Stimulated activated CD4-positive, alpha-beta T cell treated with anti-CD3 and anti-CD28 coated beads, TNF-alpha, amount 100 ng/mL, for 1 hour (primary cell): ENCODE results near the gene IGF2R.
"Not testable (repeated sequence)": the region's sequence is repeated elsewhere in the genome, so short reads cannot be mapped to it uniquely, and the experiment has no call there.

Experiments
- DNase-seq, 3 donors: peaks; one replicate each; pipeline ENCODE4 v3.0.0-alpha.2; 2020; ENCODE audit warnings: low read depth in 3 of 3, low spot score in 1 of 3

The IGF2R gene

DNA sequence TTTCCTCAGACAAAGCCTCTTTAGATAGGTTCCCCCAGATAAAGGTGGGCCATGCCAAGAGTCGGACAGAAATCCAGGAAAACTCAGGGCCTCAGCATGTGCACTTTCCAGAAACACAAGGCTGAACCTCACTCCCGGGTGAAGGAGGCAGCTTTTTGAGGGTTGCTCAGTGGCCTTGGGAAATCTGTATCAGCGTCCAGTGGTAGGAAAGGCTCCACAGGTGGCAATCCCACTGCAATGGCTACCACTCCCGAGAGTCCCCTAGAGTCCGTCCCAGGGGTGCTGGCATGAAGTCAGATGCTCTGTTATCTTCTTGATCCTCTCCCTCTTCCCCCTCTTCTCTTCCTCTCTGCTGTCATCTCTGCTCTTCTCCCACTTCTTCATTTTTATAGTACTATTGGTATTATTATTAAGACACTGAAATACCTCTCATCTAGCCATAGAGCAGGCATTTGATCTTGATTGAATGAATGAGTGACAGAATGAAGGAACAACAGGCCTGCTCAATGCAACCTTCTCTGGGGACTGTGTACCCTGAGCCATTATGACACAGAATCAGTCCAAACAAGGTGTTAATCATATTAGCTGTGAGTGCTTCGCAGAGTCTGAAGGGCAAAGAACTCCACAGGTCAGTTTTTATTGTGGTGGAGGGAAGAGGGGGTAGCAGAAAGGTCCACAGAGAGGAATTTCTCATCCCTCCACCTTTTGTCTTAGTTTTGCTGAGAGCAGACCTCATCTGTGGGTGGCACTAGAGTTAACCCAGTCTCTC lies 166.1 kb downstream of the IGF2R start:
- no peak for DNase-seq

DNA sequence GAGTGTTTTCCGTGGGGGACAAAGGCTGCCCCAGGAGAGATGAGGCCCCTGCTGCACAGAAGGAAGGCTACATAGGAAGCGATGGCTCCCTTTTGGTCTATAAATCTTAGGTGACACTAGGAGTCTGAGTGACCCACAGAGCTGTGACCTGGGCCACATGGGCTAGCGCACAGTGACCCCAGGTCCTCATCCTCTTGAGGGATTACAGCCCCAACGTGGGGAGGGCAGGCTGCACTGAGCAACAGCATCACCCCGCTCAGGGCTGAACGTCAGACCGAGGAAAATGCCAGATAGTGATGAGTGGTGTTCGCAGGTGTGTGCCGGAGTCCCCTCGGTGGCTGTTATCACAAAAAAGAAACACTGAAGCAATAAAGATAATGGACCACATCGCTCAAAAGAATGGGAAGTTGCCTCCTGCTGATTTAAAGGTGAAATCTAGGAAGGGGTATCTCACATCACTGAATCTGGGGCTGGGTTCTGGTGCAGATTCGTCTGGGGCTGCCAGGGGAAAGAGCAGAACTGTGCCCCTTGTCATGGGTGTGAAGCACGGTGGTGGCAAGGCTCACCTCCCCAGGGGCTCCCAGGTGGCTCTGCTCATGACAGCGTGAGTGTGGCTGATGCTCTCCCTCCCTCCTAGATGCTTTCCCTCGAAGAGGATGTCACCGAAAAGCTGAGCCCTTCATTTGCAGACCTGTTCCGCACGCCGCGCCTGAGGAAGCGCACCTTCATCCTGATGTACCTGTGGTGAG lies 167.2 kb downstream of the IGF2R start:
- no peak for DNase-seq

DNA sequence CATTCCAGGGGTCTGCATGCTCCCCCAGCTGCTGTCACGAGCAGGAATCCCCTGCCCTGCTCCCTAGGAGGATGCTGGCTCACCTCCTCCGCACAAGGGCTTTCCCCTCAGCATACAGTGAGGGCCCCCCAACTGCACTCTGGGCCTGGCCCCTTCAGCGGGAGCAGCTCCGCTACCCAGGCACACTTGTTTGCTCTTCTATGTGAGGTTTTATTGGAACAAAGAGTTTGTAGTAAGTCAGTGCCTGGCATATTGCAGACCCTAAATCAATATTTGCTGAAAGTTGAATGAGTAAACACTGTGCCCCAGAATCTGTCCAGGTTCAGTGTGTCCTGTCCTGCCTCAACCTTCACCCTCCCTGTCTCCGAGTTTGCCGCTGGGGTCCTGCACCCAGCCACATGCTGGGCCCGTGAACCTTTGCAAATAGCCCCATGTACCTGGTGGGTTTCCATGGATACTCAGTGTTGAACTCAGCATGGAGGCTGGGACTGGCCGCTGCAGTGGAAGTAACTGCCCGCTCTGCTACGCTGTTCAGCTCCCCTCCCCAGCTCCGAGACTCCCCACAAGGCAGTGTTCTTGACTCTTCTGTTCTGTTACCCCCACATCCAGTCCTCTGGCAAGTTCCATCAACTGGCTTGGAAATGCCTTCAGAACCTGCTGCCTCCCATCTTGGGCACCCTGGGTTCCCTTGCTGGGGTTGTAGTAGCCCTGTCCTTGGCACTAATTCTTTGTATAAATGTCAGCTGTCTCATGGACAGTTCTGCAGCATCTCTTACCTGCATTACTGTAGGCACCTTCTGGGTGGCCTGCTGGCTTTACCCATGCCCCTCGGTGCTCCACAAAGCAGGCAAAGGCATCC lies 168.5 kb downstream of the IGF2R start:
- DNase-seq = no peak

DNA sequence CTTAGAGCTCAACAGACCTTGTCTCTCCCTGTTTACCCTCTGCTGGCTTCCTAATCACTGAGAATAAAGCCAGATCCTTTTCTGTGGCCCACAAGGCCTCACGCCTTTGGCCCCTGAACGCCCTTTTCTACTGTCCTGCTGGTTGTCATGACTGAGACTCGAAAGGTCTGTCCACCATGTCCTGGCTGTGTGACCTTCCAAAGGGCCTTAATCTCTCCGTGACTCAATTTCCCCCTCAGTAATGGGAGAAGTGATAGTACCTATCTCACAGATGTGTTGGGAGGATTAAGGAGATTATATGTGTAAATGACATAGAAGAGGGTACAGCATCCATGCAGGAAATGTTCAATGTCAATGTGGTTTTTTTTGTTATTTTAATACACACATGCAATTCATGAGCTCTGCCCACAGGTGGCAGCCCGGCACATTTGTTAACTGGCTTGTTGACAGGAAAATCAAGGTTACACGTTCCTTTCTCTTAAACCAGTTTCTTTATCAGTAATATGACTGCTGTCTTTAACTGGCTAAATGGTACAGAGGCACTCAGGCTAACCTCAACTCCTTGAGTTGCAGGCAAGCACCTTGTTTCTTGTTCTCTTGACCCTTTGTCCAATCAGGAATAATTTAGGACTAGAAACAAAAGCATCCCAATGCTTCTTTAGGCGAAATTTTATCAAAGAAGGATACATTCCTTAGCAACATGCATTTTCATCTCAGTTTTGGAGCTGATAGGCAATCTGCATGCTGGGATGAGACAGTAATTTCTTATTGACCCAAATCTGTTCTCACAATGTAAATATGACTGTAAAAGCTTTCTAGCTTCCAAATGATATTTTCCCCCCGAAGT lies 169.3 kb downstream of the IGF2R start:
- peak in 2 of 3 donors; percentile 16 to 42 for DNase-seq

DNA sequence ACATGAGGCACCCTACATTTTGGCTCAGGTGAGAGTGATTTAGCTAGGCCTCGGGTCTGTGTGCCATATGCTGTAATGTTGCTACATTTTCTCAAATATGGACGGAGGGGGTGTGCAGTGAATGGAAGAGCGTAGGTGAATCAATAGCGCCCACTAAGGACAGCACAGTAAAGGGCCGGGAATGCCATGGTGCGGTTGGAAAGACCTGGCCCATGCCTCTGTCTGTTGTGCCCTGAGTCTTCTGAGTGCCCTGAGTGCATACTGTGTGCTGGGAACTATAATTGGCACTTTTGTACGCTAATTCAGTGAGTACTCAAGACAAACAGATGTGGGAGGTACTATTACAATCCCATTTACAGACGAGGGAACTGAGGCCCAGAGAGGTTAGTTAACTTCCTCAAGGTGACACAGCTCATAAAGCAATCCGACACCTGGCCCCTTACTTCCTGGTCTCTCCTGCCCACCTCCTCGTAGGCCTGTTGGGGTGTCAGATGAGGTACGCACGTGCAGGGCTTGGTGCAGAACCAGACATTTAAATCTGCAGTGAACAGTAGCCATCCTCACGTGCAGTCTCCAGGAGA lies 170.0 kb downstream of the IGF2R start:
- DNase-seq = no peak

DNA sequence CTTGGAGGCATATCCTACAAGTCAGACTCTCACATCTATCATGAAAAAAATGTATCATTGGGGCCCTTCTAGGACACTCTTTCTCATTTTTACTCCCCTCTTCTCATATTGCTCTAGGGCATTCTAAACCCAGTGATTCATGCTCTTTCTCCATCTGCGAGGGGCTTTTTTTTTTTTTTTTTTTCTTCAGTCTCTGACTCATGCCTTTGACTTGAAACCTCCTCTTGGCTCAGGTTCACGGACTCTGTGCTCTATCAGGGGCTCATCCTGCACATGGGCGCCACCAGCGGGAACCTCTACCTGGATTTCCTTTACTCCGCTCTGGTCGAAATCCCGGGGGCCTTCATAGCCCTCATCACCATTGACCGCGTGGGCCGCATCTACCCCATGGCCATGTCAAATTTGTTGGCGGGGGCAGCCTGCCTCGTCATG lies 170.6 kb downstream of the IGF2R start:
- DNase-seq = no peak

DNA sequence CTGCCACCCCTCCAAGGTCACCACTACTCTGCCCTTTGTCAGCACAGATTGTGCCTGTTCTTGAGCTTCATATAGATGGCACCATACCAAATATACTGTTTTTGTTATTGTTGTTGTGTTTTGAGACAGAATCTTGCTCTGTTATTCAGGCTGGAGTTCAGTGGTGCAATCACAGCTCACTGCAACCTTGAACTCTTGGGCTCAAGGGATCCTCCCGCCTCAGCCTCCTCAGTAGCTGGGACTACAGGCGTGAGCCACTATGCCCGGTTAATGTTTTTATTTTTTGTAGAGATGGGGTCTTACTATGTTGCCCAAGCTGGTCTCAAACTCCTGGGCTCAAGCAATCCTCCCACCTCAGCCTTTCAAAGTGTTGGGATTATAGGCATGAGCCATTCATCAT lies 171.6 kb downstream of the IGF2R start:
- not testable (repeated sequence) for DNase-seq

DNA sequence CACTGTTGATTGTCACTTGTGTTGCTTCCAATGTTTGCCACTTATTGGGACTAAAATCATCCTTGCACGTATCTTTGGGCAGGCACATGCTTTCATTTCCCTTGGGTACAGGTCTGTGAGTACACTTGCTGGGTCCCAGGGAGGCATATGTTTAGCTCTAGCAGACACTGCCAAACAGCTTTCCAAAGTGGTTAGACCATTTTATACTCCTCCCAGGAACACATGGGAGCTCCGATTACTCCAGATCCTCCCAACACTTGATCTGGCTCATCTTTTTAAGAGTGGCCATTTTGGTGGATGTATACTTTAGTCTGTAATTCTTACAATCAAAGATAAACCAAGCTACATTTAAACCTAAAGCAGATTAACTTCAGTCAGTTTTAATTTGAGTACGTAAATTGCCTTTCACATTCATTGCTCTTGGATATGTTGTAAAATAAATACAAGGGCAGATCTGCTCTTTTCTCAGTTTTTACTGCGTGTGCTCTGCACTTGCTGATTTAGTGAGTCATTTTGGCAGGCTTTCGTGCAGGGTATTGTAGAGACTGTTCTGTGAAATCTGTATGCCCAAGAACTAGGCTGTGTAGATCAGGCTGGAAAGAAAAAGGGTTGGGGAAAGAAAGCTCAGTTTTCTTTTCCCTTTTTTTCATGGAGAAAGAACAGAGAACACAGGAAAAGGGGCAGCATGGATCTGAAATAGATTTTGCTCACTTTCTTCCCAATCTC lies 172.3 kb downstream of the IGF2R start:
- DNase-seq = no peak

DNA sequence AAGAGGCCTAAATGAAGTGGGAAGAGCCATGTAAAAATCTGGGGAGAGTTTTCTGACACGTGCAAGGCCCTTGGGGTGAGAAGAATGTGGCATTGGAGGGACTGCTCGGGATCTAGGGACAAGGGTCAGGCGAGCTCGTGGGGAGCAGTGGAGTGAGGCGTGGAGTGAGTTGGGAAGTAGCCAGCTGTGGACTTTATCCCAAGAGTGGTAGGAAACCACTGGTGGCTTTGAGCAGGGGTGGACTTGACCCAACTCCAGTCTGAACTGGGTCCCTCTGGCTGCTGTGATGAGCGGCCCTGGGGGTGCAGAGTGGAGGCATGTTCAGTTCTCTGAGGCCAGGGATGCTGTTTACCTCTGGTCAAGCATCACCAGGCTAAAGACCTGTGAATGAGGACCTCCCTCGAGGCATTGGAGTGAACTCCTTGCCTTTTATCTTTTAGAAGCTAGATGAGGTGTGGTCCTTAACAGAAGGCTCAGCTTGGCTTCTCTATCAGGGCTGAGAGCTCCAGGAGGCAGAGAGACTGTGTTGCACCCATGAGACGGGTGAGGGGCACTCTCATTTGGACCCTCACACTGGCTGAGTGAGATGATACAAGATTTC lies 173.3 kb downstream of the IGF2R start:
- no peak for DNase-seq

DNA sequence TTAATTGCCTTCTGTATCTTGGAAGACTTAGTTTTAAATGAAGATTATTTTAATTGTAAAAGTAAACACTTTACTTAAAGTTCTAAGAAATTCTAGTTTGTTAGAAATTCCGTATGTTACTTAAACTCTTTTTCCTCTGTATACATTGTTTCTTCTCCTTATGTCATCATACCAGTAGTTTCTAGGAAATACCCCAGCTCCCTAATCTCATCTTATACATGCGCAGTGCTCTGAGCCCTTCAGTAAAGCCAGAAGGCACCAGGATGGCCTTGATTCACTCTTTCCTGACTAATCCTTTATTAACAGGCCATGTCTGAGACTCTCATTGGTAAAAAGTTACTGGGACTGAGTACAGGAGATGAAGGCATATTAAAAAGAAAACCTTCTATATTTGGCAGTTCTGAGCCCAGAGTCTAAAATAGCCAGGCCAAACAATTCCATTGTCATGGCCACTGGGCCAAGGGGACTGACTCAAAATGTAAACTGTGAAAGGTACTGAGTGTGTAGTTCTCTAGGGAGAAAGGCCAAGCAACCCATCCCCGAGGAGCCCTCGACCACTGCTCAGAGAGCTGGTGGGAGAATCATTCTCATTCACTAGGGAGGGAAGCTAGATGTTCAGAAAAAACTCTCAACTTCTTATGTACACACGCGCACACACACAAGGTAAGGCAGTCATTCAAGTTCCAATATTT lies 177.7 kb downstream of the IGF2R start:
- no peak for DNase-seq

DNA sequence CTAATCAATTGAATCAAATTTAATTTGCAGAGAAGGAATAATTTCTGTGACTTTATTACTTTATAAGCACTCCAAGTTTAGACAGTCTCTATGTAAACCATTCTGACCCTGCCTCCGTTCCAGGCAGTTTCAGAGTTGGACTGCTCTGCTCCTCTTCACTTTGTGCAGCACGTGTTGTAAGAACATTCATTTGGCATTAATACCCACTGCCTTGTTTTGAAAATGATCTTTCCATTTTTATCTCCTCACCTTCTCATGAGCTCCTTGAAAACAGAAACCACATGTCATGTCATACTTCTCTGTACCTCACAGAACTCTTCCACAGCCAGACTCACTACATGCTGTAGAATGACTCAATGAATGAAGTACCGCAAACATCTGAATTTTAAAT lies 178.3 kb downstream of the IGF2R start:
- no peak for DNase-seq

DNA sequence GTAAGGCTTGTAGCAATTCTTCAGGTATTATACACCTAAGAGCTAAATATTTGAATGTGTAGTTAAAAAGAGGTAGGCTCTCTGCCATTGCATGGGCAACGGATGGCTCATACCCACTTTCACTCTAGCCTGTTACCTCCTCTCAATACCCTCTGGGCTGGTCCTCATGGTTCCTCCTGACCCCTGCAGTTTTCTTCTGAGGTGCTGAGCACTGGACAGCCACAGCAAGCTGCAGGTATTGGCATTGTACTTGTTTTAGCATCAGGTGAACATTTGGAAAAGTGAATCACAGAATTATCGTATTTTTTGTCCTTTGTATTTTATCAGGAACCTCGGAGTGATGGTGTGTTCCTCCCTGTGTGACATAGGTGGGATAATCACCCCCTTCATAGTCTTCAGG lies 185.6 kb downstream of the IGF2R start:
- DNase-seq = no peak

DNA sequence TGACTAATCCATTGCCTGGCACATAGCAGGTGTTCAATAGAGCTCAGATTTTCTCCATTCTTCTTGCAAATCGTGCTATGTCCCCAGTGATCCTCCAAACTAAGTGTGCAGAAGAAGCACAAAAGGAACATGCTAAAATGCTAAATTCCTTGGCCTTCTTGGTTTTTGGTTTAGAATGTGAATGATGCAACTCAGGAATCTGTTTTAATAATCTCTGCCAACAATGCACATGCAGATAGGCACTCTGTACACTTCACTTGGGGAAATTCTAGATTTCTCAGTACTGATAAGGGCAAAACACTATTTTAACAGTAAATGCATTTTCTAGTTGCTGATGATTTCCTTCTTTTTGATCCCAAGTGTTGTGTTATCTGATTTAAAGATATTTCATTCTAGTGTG lies 188.0 kb downstream of the IGF2R start:
- no peak for DNase-seq

DNA sequence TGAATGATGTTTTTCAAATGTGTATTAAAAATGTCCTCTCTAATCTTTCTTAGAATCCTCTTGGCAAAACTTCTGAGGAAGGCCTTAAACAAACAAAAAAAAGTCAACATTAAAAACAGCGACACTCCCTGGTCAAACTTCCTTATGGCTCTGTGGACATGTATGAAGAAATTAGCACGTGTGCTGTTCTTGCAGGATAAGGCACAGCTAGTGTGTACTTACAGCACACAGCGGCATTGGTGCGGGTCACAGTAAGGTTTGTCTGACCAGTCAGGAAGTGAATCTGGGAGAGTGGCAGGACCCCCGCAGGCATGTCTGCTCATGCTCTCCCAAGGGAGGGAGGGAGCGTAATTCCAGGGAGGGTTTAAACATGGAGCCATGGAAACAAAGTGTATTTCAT lies 191.6 kb downstream of the IGF2R start:
- DNase-seq = no peak
